ENCODE data around the gene ACSS1. TPM values are rescaled to one million over a fixed set of nuclear protein-coding genes. Genes with fewer than 3 reads are reported as not detected.

Gene ACSS1
- polyA plus RNA-seq, 4 donors = 27.9 to 106 (median 55.4) TPM

- Histone ChIP-seq H3K4me1 (ENCODE audit: control insufficient read depth in 3 of 3, insufficient read depth in 2 of 3, low read depth in 1 of 3, low read length in 2 of 3) (no peaks in the 10 kb centered on the region), H3K27me3 (ENCODE audit: control insufficient read depth in 3 of 3, insufficient read depth in 3 of 3, low read length in 3 of 3) (no peaks in the 10 kb centered on the region), H3K27ac (ENCODE audit: low read depth in 1 of 3, low read length in 2 of 3) (no peak overlapping the region), H3K9me3 (ENCODE audit: control insufficient read depth in 2 of 2, insufficient read depth in 1 of 2, low read depth in 1 of 2, low read length in 1 of 2) (no peaks in the 10 kb centered on the region), H3K36me3 (ENCODE audit: control insufficient read depth in 3 of 3, insufficient read depth in 2 of 3, low read depth in 1 of 3, low read length in 3 of 3) (peaks cover 17 to 70% (median 29%) of the 10 kb centered on the region in 3 donors), H3K4me3 (ENCODE audit: low read depth in 1 of 3, low read length in 3 of 3) (no peak overlapping the region)
- 90 to 96% (median 91%) methylated on average over 6 to 7 of the region's 7 CpGs for WGBS, 3 donors
- FAIRE-seq (no peak), DNase-seq (no peak)
These were observed 92.6 kb downstream of the ACSS1 start for GRCh38 chr20:24965065-24965919.

- H3K27me3 ChIP-seq (ENCODE audit: control insufficient read depth in 3 of 3, insufficient read depth in 3 of 3, low read length in 3 of 3) = no peaks in the 10 kb centered on the region
- 85 to 89% (median 85%) methylated on average over 9 of the region's 9 CpGs for WGBS, 3 donors
- no peak for DNase-seq
These were observed 93.5 kb downstream of the ACSS1 start for GRCh38 chr20:24964506-24964840.

GRCh38 chr20:24963672-24964505, 94.0 kb downstream of the ACSS1 start:
- DNase-seq = no peak
- no peak overlapping the region for H3K27ac ChIP-seq (ENCODE audit: low read depth in 1 of 3, low read length in 2 of 3)
- H3K4me1 ChIP-seq (ENCODE audit: control insufficient read depth in 3 of 3, insufficient read depth in 2 of 3, low read depth in 1 of 3, low read length in 2 of 3) = no peaks in the 10 kb centered on the region
- no peaks in the 10 kb centered on the region for H3K9me3 ChIP-seq (ENCODE audit: control insufficient read depth in 2 of 2, insufficient read depth in 1 of 2, low read depth in 1 of 2, low read length in 1 of 2)
- no peak for FAIRE-seq
- no peak overlapping the region for H3K4me3 ChIP-seq (ENCODE audit: low read depth in 1 of 3, low read length in 3 of 3)
- H3K36me3 ChIP-seq (ENCODE audit: control insufficient read depth in 3 of 3, insufficient read depth in 2 of 3, low read depth in 1 of 3, low read length in 3 of 3) = peaks cover 16 to 70% (median 21%) of the 10 kb centered on the region in 3 donors
- WGBS, 3 donors = 96% methylated on average over 21 of the region's 21 CpGs
- H3K27me3 ChIP-seq (ENCODE audit: control insufficient read depth in 3 of 3, insufficient read depth in 3 of 3, low read length in 3 of 3) = no peaks in the 10 kb centered on the region

More at GRCh38 chr20:24964506-24964840, 93.5 kb downstream of the ACSS1 start:
- no peak for FAIRE-seq
- Histone ChIP-seq H3K4me1 (ENCODE audit: control insufficient read depth in 3 of 3, insufficient read depth in 2 of 3, low read depth in 1 of 3, low read length in 2 of 3) (no peaks in the 10 kb centered on the region), H3K27ac (ENCODE audit: low read depth in 1 of 3, low read length in 2 of 3) (no peak overlapping the region), H3K9me3 (ENCODE audit: control insufficient read depth in 2 of 2, insufficient read depth in 1 of 2, low read depth in 1 of 2, low read length in 1 of 2) (no peaks in the 10 kb centered on the region), H3K36me3 (ENCODE audit: control insufficient read depth in 3 of 3, insufficient read depth in 2 of 3, low read depth in 1 of 3, low read length in 3 of 3) (peaks cover 16 to 71% (median 23%) of the 10 kb centered on the region in 3 donors), H3K4me3 (ENCODE audit: low read depth in 1 of 3, low read length in 3 of 3) (no peak overlapping the region)

- WGBS, 3 donors = 88 to 93% (median 91%) methylated on average over 6 of the region's 6 CpGs
- Histone ChIP-seq H3K9me3 (ENCODE audit: control insufficient read depth in 2 of 2, insufficient read depth in 1 of 2, low read depth in 1 of 2, low read length in 1 of 2) (no peaks in the 10 kb centered on the region), H3K4me1 (ENCODE audit: control insufficient read depth in 3 of 3, insufficient read depth in 2 of 3, low read depth in 1 of 3, low read length in 2 of 3) (no peaks in the 10 kb centered on the region), H3K27me3 (ENCODE audit: control insufficient read depth in 3 of 3, insufficient read depth in 3 of 3, low read length in 3 of 3) (no peaks in the 10 kb centered on the region), H3K4me3 (ENCODE audit: low read depth in 1 of 3, low read length in 3 of 3) (no peak overlapping the region), H3K36me3 (ENCODE audit: control insufficient read depth in 3 of 3, insufficient read depth in 2 of 3, low read depth in 1 of 3, low read length in 3 of 3) (peaks cover 16 to 73% (median 23%) of the 10 kb centered on the region in 3 donors), H3K27ac (ENCODE audit: low read depth in 1 of 3, low read length in 2 of 3) (no peak overlapping the region)
- FAIRE-seq = no peak
- no peak for DNase-seq
These were observed 95.4 kb downstream of the ACSS1 start for GRCh38 chr20:24962510-24962909.

- FAIRE-seq = no peak
- 92 to 93% (median 92%) methylated on average over 2 of the region's 2 CpGs for WGBS, 3 donors
- no peaks in the 10 kb centered on the region for H3K27me3 ChIP-seq (ENCODE audit: control insufficient read depth in 3 of 3, insufficient read depth in 3 of 3, low read length in 3 of 3)
- DNase-seq = no peak
- no peak overlapping the region for H3K27ac ChIP-seq (ENCODE audit: low read depth in 1 of 3, low read length in 2 of 3)
- peaks cover 16 to 73% (median 23%) of the 10 kb centered on the region in 3 donors for H3K36me3 ChIP-seq (ENCODE audit: control insufficient read depth in 3 of 3, insufficient read depth in 2 of 3, low read depth in 1 of 3, low read length in 3 of 3)
- no peaks in the 10 kb centered on the region for H3K4me1 ChIP-seq (ENCODE audit: control insufficient read depth in 3 of 3, insufficient read depth in 2 of 3, low read depth in 1 of 3, low read length in 2 of 3)
- H3K4me3 ChIP-seq (ENCODE audit: low read depth in 1 of 3, low read length in 3 of 3) = no peak overlapping the region
- no peaks in the 10 kb centered on the region for H3K9me3 ChIP-seq (ENCODE audit: control insufficient read depth in 2 of 2, insufficient read depth in 1 of 2, low read depth in 1 of 2, low read length in 1 of 2)
These were observed 95.8 kb downstream of the ACSS1 start for GRCh38 chr20:24962182-24962492.

GRCh38 chr20:24961384-24962181, 96.4 kb downstream of the ACSS1 start:
- no peak for FAIRE-seq
- H3K36me3 ChIP-seq (ENCODE audit: control insufficient read depth in 3 of 3, insufficient read depth in 2 of 3, low read depth in 1 of 3, low read length in 3 of 3) = peaks cover 16 to 71% (median 23%) of the 10 kb centered on the region in 3 donors
- 87 to 91% (median 90%) methylated on average over 20 of the region's 20 CpGs for WGBS, 3 donors

GRCh38 chr20:24960861-24961260, 97.1 kb downstream of the ACSS1 start:
- peak overlapping the region in 1 of 3 donors; percentile 75 for H3K27ac ChIP-seq (ENCODE audit: low read depth in 1 of 3, low read length in 2 of 3)
- H3K27me3 ChIP-seq (ENCODE audit: control insufficient read depth in 3 of 3, insufficient read depth in 3 of 3, low read length in 3 of 3) = no peaks in the 10 kb centered on the region
- WGBS, 3 donors = 44 to 64% (median 60%) methylated on average over 2 of the region's 2 CpGs
- FAIRE-seq (no peak), DNase-seq (no peak)
- H3K9me3 ChIP-seq (ENCODE audit: control insufficient read depth in 2 of 2, insufficient read depth in 1 of 2, low read depth in 1 of 2, low read length in 1 of 2) = no peaks in the 10 kb centered on the region
- H3K4me3 ChIP-seq (ENCODE audit: low read depth in 1 of 3, low read length in 3 of 3) = no peak overlapping the region
- peaks cover 18 to 74% (median 23%) of the 10 kb centered on the region in 3 donors for H3K36me3 ChIP-seq (ENCODE audit: control insufficient read depth in 3 of 3, insufficient read depth in 2 of 3, low read depth in 1 of 3, low read length in 3 of 3)
- no peaks in the 10 kb centered on the region for H3K4me1 ChIP-seq (ENCODE audit: control insufficient read depth in 3 of 3, insufficient read depth in 2 of 3, low read depth in 1 of 3, low read length in 2 of 3)

More at GRCh38 chr20:24961384-24962181, 96.4 kb downstream of the ACSS1 start:
- H3K27me3 ChIP-seq (ENCODE audit: control insufficient read depth in 3 of 3, insufficient read depth in 3 of 3, low read length in 3 of 3) = no peaks in the 10 kb centered on the region
- H3K4me3 ChIP-seq (ENCODE audit: low read depth in 1 of 3, low read length in 3 of 3) = no peak overlapping the region
- peak overlapping the region in 1 of 3 donors; percentile 61 for H3K27ac ChIP-seq (ENCODE audit: low read depth in 1 of 3, low read length in 2 of 3)
- no peak for DNase-seq
- no peaks in the 10 kb centered on the region for H3K4me1 ChIP-seq (ENCODE audit: control insufficient read depth in 3 of 3, insufficient read depth in 2 of 3, low read depth in 1 of 3, low read length in 2 of 3)
- no peaks in the 10 kb centered on the region for H3K9me3 ChIP-seq (ENCODE audit: control insufficient read depth in 2 of 2, insufficient read depth in 1 of 2, low read depth in 1 of 2, low read length in 1 of 2)

- no peaks in the 10 kb centered on the region for H3K27me3 ChIP-seq (ENCODE audit: control insufficient read depth in 3 of 3, insufficient read depth in 3 of 3, low read length in 3 of 3)
- no peak for DNase-seq
- WGBS, 3 donors = 89 to 94% (median 91%) methylated on average over 10 of the region's 10 CpGs
- H3K27ac ChIP-seq (ENCODE audit: low read depth in 1 of 3, low read length in 2 of 3) = peak overlapping the region in 1 of 3 donors; percentile 75
- no peak for FAIRE-seq
- H3K4me1 ChIP-seq (ENCODE audit: control insufficient read depth in 3 of 3, insufficient read depth in 2 of 3, low read depth in 1 of 3, low read length in 2 of 3) = no peaks in the 10 kb centered on the region
- peaks cover 18 to 73% (median 23%) of the 10 kb centered on the region in 3 donors for H3K36me3 ChIP-seq (ENCODE audit: control insufficient read depth in 3 of 3, insufficient read depth in 2 of 3, low read depth in 1 of 3, low read length in 3 of 3)
- no peaks in the 10 kb centered on the region for H3K9me3 ChIP-seq (ENCODE audit: control insufficient read depth in 2 of 2, insufficient read depth in 1 of 2, low read depth in 1 of 2, low read length in 1 of 2)
- no peak overlapping the region for H3K4me3 ChIP-seq (ENCODE audit: low read depth in 1 of 3, low read length in 3 of 3)
These were observed 97.6 kb downstream of the ACSS1 start for GRCh38 chr20:24960302-24960801.

Data from small intestine (tissue), 7 donors.